Kidney (tissue), 14 donors: ENCODE results near the gene FERMT3. TPM values are rescaled to one million over a fixed set of nuclear protein-coding genes. Genes with fewer than 3 reads are reported as not detected.

Experiments
- DNase-seq, 5 donors: peaks; one replicate each; pipeline ENCODE4 v3.0.0-alpha.2; 2013 to 2020
- FAIRE-seq: peaks from 2 replicates; lab custom pipeline; 2012; peaks lifted over from hg19 to GRCh38; lab: Jason Lieb, UNC
- H3K27ac ChIP-seq, 2 donors: one replicate each; pipeline ENCODE4 v1.7.0; 2013; ENCODE audit warnings: low read depth in 2 of 2, low read length in 2 of 2, inconsistent platforms in 1 of 2
- H3K27me3 ChIP-seq: one replicate; pipeline ENCODE4 v1.7.1; 2013; ENCODE audit warnings: low read length, inconsistent platforms; ENCODE audit not compliant: control insufficient read depth, insufficient read depth
- H3K36me3 ChIP-seq, 3 donors: one replicate each; pipeline versions ENCODE4 v1.7.0 to v1.7.1; 2013; ENCODE audit warnings: low read length in 3 of 3, control low read depth in 1 of 3, inconsistent platforms in 1 of 3; ENCODE audit not compliant: insufficient read depth in 3 of 3, control insufficient read depth in 2 of 3
- H3K4me1 ChIP-seq, 3 donors: one replicate each; pipeline versions ENCODE4 v1.7.0 to v1.7.1; 2013; ENCODE audit warnings: low read length in 3 of 3, inconsistent platforms in 1 of 3, low read depth in 1 of 3; ENCODE audit not compliant: control insufficient read depth in 2 of 3, insufficient read depth in 2 of 3
- H3K4me3 ChIP-seq, 3 donors: one replicate each; pipeline versions ENCODE4 v1.7.0 to v1.8.1; 2013; ENCODE audit warnings: low read length in 3 of 3, control low read depth in 1 of 3, inconsistent platforms in 1 of 3
- H3K9ac ChIP-seq, 3 donors: one replicate each; pipeline versions ENCODE4 v1.7.0 to v1.7.1; 2013; ENCODE audit warnings: low read length in 3 of 3, control low read depth in 1 of 3, inconsistent platforms in 1 of 3
- H3K9me3 ChIP-seq, 3 donors: one replicate each; pipeline versions ENCODE4 v1.7.0 to v1.7.1; 2013; ENCODE audit warnings: low read length in 3 of 3, control low read depth in 1 of 3, inconsistent platforms in 1 of 3; ENCODE audit not compliant: control insufficient read depth in 2 of 3, insufficient read depth in 1 of 3
- intact Hi-C: fragments of 100-400 bp; cut with DNase I; formaldehyde crosslinking; loops from one replicate; pipeline ENCODE4 v1.11.1; 2022
- polyA plus RNA-seq: library from polyadenylated mRNA; stranded (reverse); fragments of 350-450 nt; fragmentation: Illumina TruSeq; extraction: RNeasy Lipid Tissue Mini Kit (QIAGEN cat#74804); gene quantifications from one replicate; pipeline ENCODE4 v1.2.3, GENCODE V29; 2014; ENCODE audit warnings: low read depth, low replicate concordance; ENCODE audit not compliant: insufficient read depth
- total RNA-seq: library from RNA; stranded (reverse); fragmentation: NEBNext Ultra II Directional; extraction: Animal tissue kit (Norgen Biotek cat#: 25700); gene quantifications from one replicate; pipeline ENCODE4 v1.2.1, GENCODE V29; 2021
- TF ChIP-seq, protein P1 (sequence below): IDR thresholded peaks from 3 replicates; pipeline ENCODE4 v1.5.1; 2012; ENCODE audit warnings: mild to moderate bottlenecking, moderate library complexity, borderline replicate concordance; ENCODE audit not compliant: insufficient read depth; ENCODE audit errors: extremely low read depth
- donor health status: control.
- donor health status: control.
- donor health status: control.
- donor health status: control.
- donor health status: control.
- donor health status: DM: yes; HTN: yes; CAD: no.
- donor health status: Normal renal cell carcinoma (clear cell type).

The FERMT3 gene
- total and polyA plus RNA-seq, 2 donors from 2014 or later, result 11.8 to 36.3 TPM

- FAIRE-seq (no peak), DNase-seq (no peak)
- Histone ChIP-seq H3K4me1 (peaks cover 0 to 44% (median 27%) of the 10 kb centered on the region in 3 donors), H3K4me3 (peak overlapping the region; percentile 37 to 73 (median 50)), H3K27me3 (no peaks in the 10 kb centered on the region), H3K9ac (peak overlapping the region; percentile 2 to 77 (median 60)), H3K27ac (peak overlapping the region; percentile 89 to 96), H3K36me3 (no peaks in the 10 kb centered on the region), H3K9me3 (no peaks in the 10 kb centered on the region)
- TF ChIP-seq, protein P1, sequence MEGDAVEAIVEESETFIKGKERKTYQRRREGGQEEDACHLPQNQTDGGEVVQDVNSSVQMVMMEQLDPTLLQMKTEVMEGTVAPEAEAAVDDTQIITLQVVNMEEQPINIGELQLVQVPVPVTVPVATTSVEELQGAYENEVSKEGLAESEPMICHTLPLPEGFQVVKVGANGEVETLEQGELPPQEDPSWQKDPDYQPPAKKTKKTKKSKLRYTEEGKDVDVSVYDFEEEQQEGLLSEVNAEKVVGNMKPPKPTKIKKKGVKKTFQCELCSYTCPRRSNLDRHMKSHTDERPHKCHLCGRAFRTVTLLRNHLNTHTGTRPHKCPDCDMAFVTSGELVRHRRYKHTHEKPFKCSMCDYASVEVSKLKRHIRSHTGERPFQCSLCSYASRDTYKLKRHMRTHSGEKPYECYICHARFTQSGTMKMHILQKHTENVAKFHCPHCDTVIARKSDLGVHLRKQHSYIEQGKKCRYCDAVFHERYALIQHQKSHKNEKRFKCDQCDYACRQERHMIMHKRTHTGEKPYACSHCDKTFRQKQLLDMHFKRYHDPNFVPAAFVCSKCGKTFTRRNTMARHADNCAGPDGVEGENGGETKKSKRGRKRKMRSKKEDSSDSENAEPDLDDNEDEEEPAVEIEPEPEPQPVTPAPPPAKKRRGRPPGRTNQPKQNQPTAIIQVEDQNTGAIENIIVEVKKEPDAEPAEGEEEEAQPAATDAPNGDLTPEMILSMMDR, result no peak
- intact Hi-C loops, result no loop called here
These were observed 23.2 kb downstream of the FERMT3 start for GRCh38 chr11:64229744-64230170.

- peak within 1 kb of the TSS; percentile 51 to 77 (median 73) for H3K4me3 ChIP-seq
- H3K9ac ChIP-seq, result peak within 1 kb of the TSS; percentile 62 to 78 (median 77)
- TF ChIP-seq, protein P1, result no peak
- peaks cover 0 to 39% (median 29%) of the 10 kb centered on the region in 3 donors for H3K4me1 ChIP-seq
- peak; percentile 96 to 99 (median 98) for DNase-seq
- no peaks in the 10 kb centered on the region for H3K27me3 ChIP-seq
- peak; percentile 44 for FAIRE-seq
- no peaks in the 10 kb centered on the region for H3K9me3 ChIP-seq
- intact Hi-C loops, result no loop called here
- H3K27ac ChIP-seq, result peak within 1 kb of the TSS; percentile 89 to 96
- no peaks in the 10 kb centered on the region for H3K36me3 ChIP-seq
These were observed 23.9 kb downstream of the FERMT3 start, which contains the start of gene DNAJC4 for GRCh38 chr11:64230171-64230984. Gene DNAJC4, plus strand, starts transcription at chr11:64230548. Its CDS starts 307 bp downstream, at chr11:64230855.

- intact Hi-C loops, result no loop called here
- peaks cover 0 to 42% (median 34%) of the 10 kb centered on the region in 3 donors for H3K4me1 ChIP-seq
- H3K9ac ChIP-seq, result peak overlapping the region; percentile 62 to 78 (median 68)
- TF ChIP-seq, protein P1, result no peak
- no peaks in the 10 kb centered on the region for H3K27me3 ChIP-seq
- no peak for FAIRE-seq
- H3K27ac ChIP-seq, result peak overlapping the region; percentile 89 to 96
- H3K4me3 ChIP-seq, result peak overlapping the region; percentile 51 to 77 (median 73)
- no peaks in the 10 kb centered on the region for H3K36me3 ChIP-seq
- no peak for DNase-seq
- H3K9me3 ChIP-seq, result no peaks in the 10 kb centered on the region
These were observed 24.5 kb downstream of the FERMT3 start for GRCh38 chr11:64230985-64231365.
